ENCODE results near the gene TRMT2A.

TRMT2A gene

DNA sequence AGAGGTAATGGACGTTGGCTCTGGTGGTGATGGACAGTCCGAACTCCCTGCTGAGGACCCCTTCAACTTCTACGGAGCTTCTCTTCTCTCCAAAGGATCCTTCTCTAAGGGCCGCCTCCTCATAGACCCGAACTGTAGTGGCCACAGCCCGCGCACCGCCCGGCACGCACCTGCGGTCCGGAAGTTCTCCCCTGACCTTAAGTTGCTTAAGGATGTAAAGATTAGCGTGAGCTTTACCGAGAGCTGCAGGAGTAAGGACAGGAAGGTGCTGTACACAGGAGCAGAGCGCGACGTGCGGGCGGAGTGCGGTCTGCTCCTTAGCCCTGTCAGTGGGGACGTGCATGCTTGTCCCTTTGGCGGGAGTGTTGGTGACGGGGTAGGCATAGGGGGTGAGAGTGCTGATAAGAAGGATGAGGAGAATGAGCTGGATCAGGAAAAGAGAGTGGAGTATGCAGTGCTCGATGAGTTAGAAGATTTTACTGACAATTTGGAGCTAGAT, 30.9 kb downstream of the TRMT2A start:
- DNase-seq (ENCODE audit: low read depth in 1 of 2, low spot score in 1 of 2), result no peak
- TF ChIP-seq SPI1 (IDR thresholded peaks at IDR 0.05; ENCODE audit: borderline replicate concordance, low read depth) (no peak), POLR2AphosphoS5 (IDR thresholded peaks at IDR 0.05; ENCODE audit: low read depth) (no peak)
- Histone ChIP-seq H3K4me3 (replicated peaks; ENCODE audit: insufficient read depth, low read length) (no peak overlapping the region), H3K27ac (replicated peaks) (no peak overlapping the region), H3K27me3 (ENCODE audit: insufficient read depth, poor library complexity, severe bottlenecking) (no peaks in the 10 kb centered on the region)

- no peak for TF ChIP-seq SPI1 (IDR thresholded peaks at IDR 0.05; ENCODE audit: borderline replicate concordance, low read depth)
- no peak for TF ChIP-seq GABPA (IDR thresholded peaks at IDR 0.05; ENCODE audit: low read depth)
- TF ChIP-seq, protein P1, sequence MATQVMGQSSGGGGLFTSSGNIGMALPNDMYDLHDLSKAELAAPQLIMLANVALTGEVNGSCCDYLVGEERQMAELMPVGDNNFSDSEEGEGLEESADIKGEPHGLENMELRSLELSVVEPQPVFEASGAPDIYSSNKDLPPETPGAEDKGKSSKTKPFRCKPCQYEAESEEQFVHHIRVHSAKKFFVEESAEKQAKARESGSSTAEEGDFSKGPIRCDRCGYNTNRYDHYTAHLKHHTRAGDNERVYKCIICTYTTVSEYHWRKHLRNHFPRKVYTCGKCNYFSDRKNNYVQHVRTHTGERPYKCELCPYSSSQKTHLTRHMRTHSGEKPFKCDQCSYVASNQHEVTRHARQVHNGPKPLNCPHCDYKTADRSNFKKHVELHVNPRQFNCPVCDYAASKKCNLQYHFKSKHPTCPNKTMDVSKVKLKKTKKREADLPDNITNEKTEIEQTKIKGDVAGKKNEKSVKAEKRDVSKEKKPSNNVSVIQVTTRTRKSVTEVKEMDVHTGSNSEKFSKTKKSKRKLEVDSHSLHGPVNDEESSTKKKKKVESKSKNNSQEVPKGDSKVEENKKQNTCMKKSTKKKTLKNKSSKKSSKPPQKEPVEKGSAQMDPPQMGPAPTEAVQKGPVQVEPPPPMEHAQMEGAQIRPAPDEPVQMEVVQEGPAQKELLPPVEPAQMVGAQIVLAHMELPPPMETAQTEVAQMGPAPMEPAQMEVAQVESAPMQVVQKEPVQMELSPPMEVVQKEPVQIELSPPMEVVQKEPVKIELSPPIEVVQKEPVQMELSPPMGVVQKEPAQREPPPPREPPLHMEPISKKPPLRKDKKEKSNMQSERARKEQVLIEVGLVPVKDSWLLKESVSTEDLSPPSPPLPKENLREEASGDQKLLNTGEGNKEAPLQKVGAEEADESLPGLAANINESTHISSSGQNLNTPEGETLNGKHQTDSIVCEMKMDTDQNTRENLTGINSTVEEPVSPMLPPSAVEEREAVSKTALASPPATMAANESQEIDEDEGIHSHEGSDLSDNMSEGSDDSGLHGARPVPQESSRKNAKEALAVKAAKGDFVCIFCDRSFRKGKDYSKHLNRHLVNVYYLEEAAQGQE (IDR thresholded peaks at IDR 0.05; ENCODE audit: insufficient replicate concordance, low read depth), result no peak
- no peak for TF ChIP-seq POLR2AphosphoS5 (IDR thresholded peaks at IDR 0.05; ENCODE audit: low read depth)
- no peak for DNase-seq (ENCODE audit: low read depth in 1 of 2, low spot score in 1 of 2)
- Histone ChIP-seq H3K4me3 (replicated peaks; ENCODE audit: insufficient read depth, low read length) (no peak overlapping the region), H3K27ac (replicated peaks) (no peak overlapping the region), H3K27me3 (ENCODE audit: insufficient read depth, poor library complexity, severe bottlenecking) (no peaks in the 10 kb centered on the region)
Observed at GRCh38 chr22:20085651-20086050, 31.4 kb downstream of the TRMT2A start.

- Histone ChIP-seq H3K27me3 (ENCODE audit: insufficient read depth, poor library complexity, severe bottlenecking) (no peaks in the 10 kb centered on the region), H3K27ac (replicated peaks) (no peak overlapping the region), H3K4me3 (replicated peaks; ENCODE audit: insufficient read depth, low read length) (no peak overlapping the region)
- TF ChIP-seq GABPA (IDR thresholded peaks at IDR 0.05; ENCODE audit: low read depth), result no peak
- TF ChIP-seq, protein P2, sequence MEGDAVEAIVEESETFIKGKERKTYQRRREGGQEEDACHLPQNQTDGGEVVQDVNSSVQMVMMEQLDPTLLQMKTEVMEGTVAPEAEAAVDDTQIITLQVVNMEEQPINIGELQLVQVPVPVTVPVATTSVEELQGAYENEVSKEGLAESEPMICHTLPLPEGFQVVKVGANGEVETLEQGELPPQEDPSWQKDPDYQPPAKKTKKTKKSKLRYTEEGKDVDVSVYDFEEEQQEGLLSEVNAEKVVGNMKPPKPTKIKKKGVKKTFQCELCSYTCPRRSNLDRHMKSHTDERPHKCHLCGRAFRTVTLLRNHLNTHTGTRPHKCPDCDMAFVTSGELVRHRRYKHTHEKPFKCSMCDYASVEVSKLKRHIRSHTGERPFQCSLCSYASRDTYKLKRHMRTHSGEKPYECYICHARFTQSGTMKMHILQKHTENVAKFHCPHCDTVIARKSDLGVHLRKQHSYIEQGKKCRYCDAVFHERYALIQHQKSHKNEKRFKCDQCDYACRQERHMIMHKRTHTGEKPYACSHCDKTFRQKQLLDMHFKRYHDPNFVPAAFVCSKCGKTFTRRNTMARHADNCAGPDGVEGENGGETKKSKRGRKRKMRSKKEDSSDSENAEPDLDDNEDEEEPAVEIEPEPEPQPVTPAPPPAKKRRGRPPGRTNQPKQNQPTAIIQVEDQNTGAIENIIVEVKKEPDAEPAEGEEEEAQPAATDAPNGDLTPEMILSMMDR (IDR thresholded peaks at IDR 0.05; ENCODE audit: insufficient read depth, low read length), result peak; percentile 1
- peak in 1 of 2 experiments; percentile 23 for DNase-seq (ENCODE audit: low read depth in 1 of 2, low spot score in 1 of 2)
Observed at GRCh38 chr22:20084547-20085413, 32.2 kb downstream of the TRMT2A start.

DNA sequence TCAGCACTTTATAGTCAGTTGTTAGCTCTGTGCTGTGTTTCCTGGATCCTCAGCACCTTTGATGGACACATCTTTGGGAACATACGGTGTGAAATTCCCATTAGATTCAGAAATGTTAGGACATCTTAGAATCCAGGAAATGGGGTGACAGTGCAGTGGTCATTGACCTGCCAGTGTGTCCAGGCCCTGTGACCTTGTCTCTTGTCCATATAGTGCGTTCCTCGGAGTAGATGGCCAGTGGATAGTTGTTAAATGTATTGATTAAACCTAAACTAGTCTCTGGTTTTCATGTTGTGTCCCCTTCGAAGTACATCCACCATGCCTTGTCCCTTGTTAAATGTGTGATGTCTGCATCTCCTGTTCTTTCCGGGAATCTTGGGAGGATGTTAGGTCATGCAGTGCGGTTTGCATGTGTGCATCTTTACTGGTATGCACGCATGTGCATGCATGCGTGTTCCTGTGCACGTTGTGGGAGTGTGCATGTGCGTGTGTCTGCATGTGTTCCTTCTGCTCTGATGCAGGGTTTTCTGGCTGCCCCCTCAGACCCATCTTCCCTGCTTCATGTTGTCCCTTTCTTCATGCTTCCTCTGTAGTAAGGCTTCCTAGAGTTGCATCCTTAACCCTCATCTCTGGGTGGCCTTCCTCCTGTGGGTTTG, 33.0 kb downstream of the TRMT2A start:
- no peak for DNase-seq (ENCODE audit: low read depth in 1 of 2, low spot score in 1 of 2)
- H3K27ac ChIP-seq (replicated peaks), result no peak overlapping the region
- no peak overlapping the region for H3K4me3 ChIP-seq (replicated peaks; ENCODE audit: insufficient read depth, low read length)
- H3K27me3 ChIP-seq (ENCODE audit: insufficient read depth, poor library complexity, severe bottlenecking), result no peaks in the 10 kb centered on the region
- TF ChIP-seq GABPA (IDR thresholded peaks at IDR 0.05; ENCODE audit: low read depth) (no peak), POLR2AphosphoS5 (IDR thresholded peaks at IDR 0.05; ENCODE audit: low read depth) (no peak), SPI1 (IDR thresholded peaks at IDR 0.05; ENCODE audit: borderline replicate concordance, low read depth) (no peak)
- TF ChIP-seq, protein P2 (IDR thresholded peaks at IDR 0.05; ENCODE audit: insufficient read depth, low read length), result no peak
- TF ChIP-seq, protein P1 (IDR thresholded peaks at IDR 0.05; ENCODE audit: insufficient replicate concordance, low read depth), result no peak
